Islet precursor cell (in vitro differentiated cells): Measurements from ENCODE around the gene AXIN1.
"Not testable (repeated sequence)": the region's sequence is repeated elsewhere in the genome, so short reads cannot be mapped to it uniquely, and the experiment has no call there.

Experiments used
- DNase-seq: peaks from one replicate; pipeline ENCODE4 v3.0.0-alpha.2; 2018

The AXIN1 gene

GRCh38 chr16:352547-353403 is at the start of gene AXIN1:
TSS of gene AXIN1 (minus strand) at chr16:352723. CDS start at chr16:347025, 5,698 bp downstream.
- DNase-seq, result peak; percentile 100

- DNase-seq, result peak; percentile 98
Observed at GRCh38 chr16:401468-402348, 49.2 kb upstream of the AXIN1 start, which contains the start of gene DECR2. TSS of gene DECR2 (plus strand) at chr16:401885. CDS start at chr16:401964, 79 bp downstream.

- DNase-seq, result peak; percentile 53
Observed at GRCh38 chr16:400061-400591, 47.6 kb upstream of the AXIN1 start.

GRCh38 chr16:399340-400019 is 47.0 kb upstream of the AXIN1 start:
- DNase-seq, result no peak

GRCh38 chr16:398561-399339 is 46.2 kb upstream of the AXIN1 start:
- peak; percentile 55 for DNase-seq

GRCh38 chr16:397736-398332 is 45.3 kb upstream of the AXIN1 start:
- peak; percentile 92 for DNase-seq

- peak; percentile 79 for DNase-seq
Observed at GRCh38 chr16:397135-397661, 44.7 kb upstream of the AXIN1 start, which contains the start of gene NME4. TSS of gene NME4 (plus strand) at chr16:397199. CDS start at chr16:397223, 24 bp downstream.

- DNase-seq, result peak; percentile 72
Observed at GRCh38 chr16:396605-397004, 44.1 kb upstream of the AXIN1 start.

GRCh38 chr16:396199-396598 is 43.7 kb upstream of the AXIN1 start:
- no peak for DNase-seq

- DNase-seq, result no peak
Observed at GRCh38 chr16:392450-393030, 40.0 kb upstream of the AXIN1 start.

GRCh38 chr16:391885-392335 is 39.4 kb upstream of the AXIN1 start:
- peak; percentile 87 for DNase-seq

- DNase-seq, result no peak
Observed at GRCh38 chr16:389352-389751, 36.8 kb upstream of the AXIN1 start.

- not testable (repeated sequence) for DNase-seq
Observed at GRCh38 chr16:387761-388666, 35.5 kb upstream of the AXIN1 start.

GRCh38 chr16:386641-387156 is 34.2 kb upstream of the AXIN1 start:
- peak; percentile 83 for DNase-seq

- peak; percentile 92 for DNase-seq
Observed at GRCh38 chr16:383326-384051, 31.0 kb upstream of the AXIN1 start.

GRCh38 chr16:381789-382717 is 29.5 kb upstream of the AXIN1 start, which contains the start of gene PGAP6:
TSS of gene PGAP6 (minus strand) at chr16:381978. CDS start at chr16:381821, 157 bp downstream.
- no peak for DNase-seq
